Body of pancreas (tissue), 4 donors: ENCODE measurements around the gene DYSF. TPM values are rescaled to one million over a fixed set of nuclear protein-coding genes. Genes with fewer than 3 reads are reported as not detected.

ENCODE experiments used
- ATAC-seq: fragments of 150-250 bp; one replicate; pipeline ENCODE4 v1.9.1; 2016
- DNase-seq, 4 donors: peaks; one replicate each; pipeline ENCODE4 v3.0.0-alpha.2; 2019
- H3K27ac ChIP-seq, 4 donors: fragments of 200-600 bp; sonication (generic); 1 replicate in 3 of 4; 2 replicates in 1 of 4; pipeline versions ENCODE4 v1.5.1 to v1.6.1; 2016 to 2019; ENCODE audit warnings: mild to moderate bottlenecking in 1 of 4, mixed read lengths in 1 of 4, moderate library complexity in 1 of 4
- H3K27me3 ChIP-seq, 2 donors: fragments of 200-600 bp; sonication (generic); one replicate each; pipeline ENCODE4 v1.6.0; 2016; ENCODE audit warnings: mild to moderate bottlenecking in 1 of 2
- H3K36me3 ChIP-seq, 2 donors: fragments of 200-600 bp; sonication (generic); replicated peaks in 1 of 2; 2 replicates each; pipeline ENCODE4 v1.5.1; 2016; ENCODE audit warnings: low read depth in 2 of 2; ENCODE audit not compliant: insufficient read depth in 1 of 2
- H3K4me1 ChIP-seq: fragments of 200-600 bp; sonication (generic); one replicate; pipeline ENCODE4 v1.6.0; 2016
- H3K4me3 ChIP-seq, 2 donors: fragments of 200-600 bp; sonication (generic); 1 replicate in 1 of 2; 2 replicates in 1 of 2; pipeline ENCODE4 v1.5.1; 2016 to 2019
- H3K9me3 ChIP-seq, 3 donors: fragments of 200-600 bp; sonication (generic); 1 replicate in 2 of 3; 2 replicates in 1 of 3; pipeline ENCODE4 v1.5.1; 2016
- CTCF ChIP-seq, 7 experiments: fragments of 450-650 bp in 4 of 7; fragments of 200-600 bp in 3 of 7; sonication (generic) in 3 of 7; IDR thresholded peaks; one replicate each; pipeline ENCODE4 v1.5.1; 2016 to 2019; ENCODE audit warnings: antibody characterized with exemption in 7 of 7
- POLR2A ChIP-seq, 3 donors: fragments of 450-650 bp; IDR thresholded peaks; one replicate each; pipeline ENCODE4 v1.6.1; 2016; ENCODE audit warnings: antibody characterized with exemption in 3 of 3, mild to moderate bottlenecking in 2 of 3
- WGBS, 2 donors: methylation state at CpG; one replicate each; pipeline ENCODE4 v1.1.5; 2017; 5-methylcytosine and 5-hydroxymethylcytosine counted together
- intact Hi-C: fragments of 100-400 bp; cut with DNase I; formaldehyde crosslinking; loops from one replicate; pipeline ENCODE4 v1.15.1; 2023
- total RNA-seq, 2 donors: library from RNA; depleted of rRNA; stranded (reverse); fragments of >200 nt; gene quantifications; one replicate each; pipeline ENCODE4 v1.1.0, GENCODE V29; 2016

DYSF gene
- total RNA-seq, 2 donors from 2014 or later: 3.1 to 10.9 TPM

DNA sequence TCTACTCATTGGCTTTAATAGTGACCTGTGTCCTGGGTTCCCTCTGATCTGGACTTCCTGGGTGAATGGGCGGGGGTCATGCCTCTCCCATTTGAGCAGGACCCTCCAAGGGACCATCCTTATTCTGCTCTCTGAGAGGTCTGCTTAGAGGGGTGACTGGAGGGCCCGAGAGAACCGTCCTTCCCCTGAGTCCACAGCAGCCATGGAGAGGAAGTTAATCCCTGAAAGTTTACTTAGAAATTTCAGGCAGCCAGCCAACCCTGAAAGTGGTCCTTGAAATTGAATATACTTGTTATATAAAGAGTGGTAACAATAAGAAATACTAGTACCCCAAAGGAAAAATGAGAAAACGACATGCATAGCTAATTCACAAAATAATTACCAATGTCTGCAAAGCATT lies 226.1 kb downstream of the DYSF start:
- intact Hi-C loops: no loop called here
- peak in 1 of 4 donors; percentile 6 for DNase-seq
- H3K4me1 ChIP-seq: peaks cover 3% of the 10 kb centered on the region
- WGBS, 2 donors: 20 to 21% methylated on average over 4 of the region's 4 CpGs
- no peak overlapping the region for H3K4me3 ChIP-seq
- no peaks in the 10 kb centered on the region for H3K36me3 ChIP-seq
- H3K27me3 ChIP-seq: no peaks in the 10 kb centered on the region
- H3K27ac ChIP-seq: no peak overlapping the region
- no peaks in the 10 kb centered on the region for H3K9me3 ChIP-seq
- no peak for TF ChIP-seq POLR2A (IDR thresholded peaks at IDR 0.05)
- TF ChIP-seq CTCF (IDR thresholded peaks at IDR 0.05): no peak
- no peak for ATAC-seq

DNA sequence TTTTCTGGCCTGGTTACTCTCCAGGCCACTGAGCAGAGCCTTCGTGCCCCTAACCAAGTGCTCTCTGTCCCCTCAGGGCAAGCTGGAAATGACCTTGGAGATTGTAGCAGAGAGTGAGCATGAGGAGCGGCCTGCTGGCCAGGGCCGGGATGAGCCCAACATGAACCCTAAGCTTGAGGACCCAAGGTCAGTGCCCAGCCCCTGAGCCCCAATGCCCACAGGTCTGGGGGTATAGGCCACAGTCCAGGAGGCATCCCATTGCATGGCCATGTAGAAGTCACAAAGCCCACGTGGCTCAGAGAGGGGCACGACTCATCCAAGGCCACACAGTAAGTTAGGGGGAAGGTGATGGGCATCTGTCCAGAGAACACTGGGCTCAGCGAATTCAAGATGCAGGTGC lies 227.6 kb downstream of the DYSF start:
- TF ChIP-seq POLR2A (IDR thresholded peaks at IDR 0.05) (no peak), CTCF (IDR thresholded peaks at IDR 0.05) (no peak)
- ATAC-seq: no peak
- 87 to 88% methylated on average over 3 to 6 of the region's 6 CpGs for WGBS, 2 donors

GRCh38 chr2:71681626-71682025 lies 228.3 kb downstream of the DYSF start:
- 80 to 83% methylated on average over 5 of the region's 5 CpGs for WGBS, 2 donors
- H3K27ac ChIP-seq: no peak overlapping the region
- no peak overlapping the region for H3K4me3 ChIP-seq
- no peak for TF ChIP-seq POLR2A (IDR thresholded peaks at IDR 0.05)
- TF ChIP-seq CTCF (IDR thresholded peaks at IDR 0.05): no peak
- H3K4me1 ChIP-seq: no peaks in the 10 kb centered on the region
- no peak for ATAC-seq
- peak in 1 of 4 donors; percentile 2 for DNase-seq
- no peaks in the 10 kb centered on the region for H3K27me3 ChIP-seq
- no peaks in the 10 kb centered on the region for H3K36me3 ChIP-seq
- no peaks in the 10 kb centered on the region for H3K9me3 ChIP-seq
- intact Hi-C loops: no loop called here

More for the DNA sequence above, 227.6 kb downstream of the DYSF start:
- H3K4me3 ChIP-seq: no peak overlapping the region
- peak in 1 of 4 donors; percentile 10 for DNase-seq
- H3K36me3 ChIP-seq: no peaks in the 10 kb centered on the region
- no peaks in the 10 kb centered on the region for H3K9me3 ChIP-seq
- intact Hi-C loops: no loop called here
- no peaks in the 10 kb centered on the region for H3K4me1 ChIP-seq
- H3K27me3 ChIP-seq: no peaks in the 10 kb centered on the region
- H3K27ac ChIP-seq: no peak overlapping the region

DNA sequence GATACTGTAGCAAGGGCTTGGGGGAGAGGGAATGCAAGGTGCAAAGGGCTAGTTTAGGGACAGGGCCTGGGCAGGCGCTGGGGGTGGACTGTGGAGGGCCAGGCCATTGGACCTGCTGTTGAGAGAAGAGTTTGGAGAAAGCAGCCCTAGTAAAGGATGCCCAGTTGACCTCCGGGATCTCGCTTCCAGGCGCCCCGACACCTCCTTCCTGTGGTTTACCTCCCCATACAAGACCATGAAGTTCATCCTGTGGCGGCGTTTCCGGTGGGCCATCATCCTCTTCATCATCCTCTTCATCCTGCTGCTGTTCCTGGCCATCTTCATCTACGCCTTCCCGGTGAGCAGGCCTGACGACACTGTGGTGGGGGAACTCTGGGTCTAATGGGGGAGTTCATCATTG lies 229.0 kb downstream of the DYSF start:
- no peaks in the 10 kb centered on the region for H3K36me3 ChIP-seq
- WGBS, 2 donors: 92 to 95% methylated on average over 11 of the region's 11 CpGs
- TF ChIP-seq POLR2A (IDR thresholded peaks at IDR 0.05): no peak
- no peak for TF ChIP-seq CTCF (IDR thresholded peaks at IDR 0.05)
- no peaks in the 10 kb centered on the region for H3K27me3 ChIP-seq
- H3K4me1 ChIP-seq: no peaks in the 10 kb centered on the region
- H3K27ac ChIP-seq: no peak overlapping the region
- peak in 1 of 4 donors; percentile 2 for DNase-seq
- H3K4me3 ChIP-seq: no peak overlapping the region
- intact Hi-C loops: no loop called here
- no peak for ATAC-seq
- no peaks in the 10 kb centered on the region for H3K9me3 ChIP-seq

DNA sequence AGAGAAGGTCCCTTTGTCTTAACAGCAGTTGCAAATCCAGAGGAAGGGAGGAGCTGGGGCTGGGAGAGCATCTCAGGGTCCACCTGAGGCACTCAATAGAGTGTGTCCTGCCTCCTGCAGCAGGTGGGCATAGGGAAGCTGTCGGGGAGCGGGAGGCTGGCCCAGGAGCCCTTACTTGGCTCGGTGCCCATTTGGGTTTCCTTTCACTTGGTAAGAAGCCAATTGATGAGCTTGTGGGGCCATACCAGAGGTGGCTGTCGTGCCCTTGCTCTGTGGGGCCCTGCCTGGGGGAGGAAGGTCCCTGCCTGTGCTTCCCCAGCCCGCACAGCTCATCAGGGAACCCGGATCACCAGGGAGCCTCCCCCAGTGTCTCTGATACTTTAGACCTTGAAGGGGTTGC lies 229.7 kb downstream of the DYSF start:
- no peak overlapping the region for H3K4me3 ChIP-seq
- ATAC-seq: no peak
- intact Hi-C loops: no loop called here
- no peak for DNase-seq
- no peaks in the 10 kb centered on the region for H3K27me3 ChIP-seq
- H3K4me1 ChIP-seq: no peaks in the 10 kb centered on the region
- no peaks in the 10 kb centered on the region for H3K9me3 ChIP-seq
- no peaks in the 10 kb centered on the region for H3K36me3 ChIP-seq
- 71 to 78% methylated on average over 6 of the region's 6 CpGs for WGBS, 2 donors
- H3K27ac ChIP-seq: no peak overlapping the region
- TF ChIP-seq CTCF (IDR thresholded peaks at IDR 0.05) (no peak), POLR2A (IDR thresholded peaks at IDR 0.05) (no peak)
